ENCODE measurements around the gene RGS3.
A peak's percentile ranks its signal among the peaks of the same experiment; 100 is the strongest.

The RGS3 gene

GRCh38 chr9:113528811-113529210 is 65.3 kb downstream of the RGS3 start:
- Mint-ChIP-seq H3K36me3 (ENCODE audit: low read depth) (no peaks in the 10 kb centered on the region), H3K4me3 (no peak overlapping the region), H3K27ac (peak overlapping the region; percentile 57), H3K27me3 (peaks cover 9% of the 10 kb centered on the region), H3K4me1 (ENCODE audit: low read depth) (peaks cover 69% of the 10 kb centered on the region), H3K9me3 (no peaks in the 10 kb centered on the region)
- intact Hi-C loops (cut with micrococcal nuclease) = no loop called here

DNA sequence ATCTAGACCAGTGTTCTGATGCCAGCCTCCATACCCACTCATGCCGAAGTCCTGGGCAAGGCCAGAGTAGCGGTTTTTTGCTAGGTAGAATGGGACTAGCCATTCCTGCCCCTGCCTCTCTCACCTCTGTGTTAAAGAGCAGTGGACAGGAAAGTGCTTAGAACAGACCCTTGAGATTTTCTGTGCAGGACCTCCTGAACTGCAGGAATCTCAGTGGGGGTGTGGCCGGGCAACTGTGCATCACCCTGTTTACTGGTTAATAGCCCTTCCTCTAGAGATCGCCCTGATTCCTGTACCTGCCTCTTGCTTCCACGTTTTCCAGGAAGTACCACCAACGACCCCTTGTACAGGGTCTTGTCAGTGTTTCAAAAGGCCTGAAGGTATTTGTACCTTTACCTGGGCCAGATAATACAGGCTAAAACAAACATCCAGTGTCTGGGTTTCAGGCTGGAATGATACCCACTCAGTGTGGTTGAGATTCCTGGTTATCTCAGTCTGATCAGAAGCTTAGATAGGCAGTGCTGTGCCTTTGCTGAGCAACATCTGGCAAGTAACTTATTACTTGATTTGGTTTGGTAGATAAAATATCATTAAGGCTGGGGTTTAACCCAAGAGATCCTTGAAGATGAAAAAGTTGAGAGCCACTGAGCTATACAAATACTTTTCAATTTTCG is 65.9 kb downstream of the RGS3 start:
- H3K4me1 Mint-ChIP-seq (ENCODE audit: low read depth) = peaks cover 68% of the 10 kb centered on the region
- no peak overlapping the region for H3K4me3 Mint-ChIP-seq
- no peaks in the 10 kb centered on the region for H3K36me3 Mint-ChIP-seq (ENCODE audit: low read depth)
- peaks cover 9% of the 10 kb centered on the region for H3K27me3 Mint-ChIP-seq
- intact Hi-C loops (cut with micrococcal nuclease) = no loop called here
- peak overlapping the region; percentile 81 for H3K27ac Mint-ChIP-seq
- no peaks in the 10 kb centered on the region for H3K9me3 Mint-ChIP-seq

DNA sequence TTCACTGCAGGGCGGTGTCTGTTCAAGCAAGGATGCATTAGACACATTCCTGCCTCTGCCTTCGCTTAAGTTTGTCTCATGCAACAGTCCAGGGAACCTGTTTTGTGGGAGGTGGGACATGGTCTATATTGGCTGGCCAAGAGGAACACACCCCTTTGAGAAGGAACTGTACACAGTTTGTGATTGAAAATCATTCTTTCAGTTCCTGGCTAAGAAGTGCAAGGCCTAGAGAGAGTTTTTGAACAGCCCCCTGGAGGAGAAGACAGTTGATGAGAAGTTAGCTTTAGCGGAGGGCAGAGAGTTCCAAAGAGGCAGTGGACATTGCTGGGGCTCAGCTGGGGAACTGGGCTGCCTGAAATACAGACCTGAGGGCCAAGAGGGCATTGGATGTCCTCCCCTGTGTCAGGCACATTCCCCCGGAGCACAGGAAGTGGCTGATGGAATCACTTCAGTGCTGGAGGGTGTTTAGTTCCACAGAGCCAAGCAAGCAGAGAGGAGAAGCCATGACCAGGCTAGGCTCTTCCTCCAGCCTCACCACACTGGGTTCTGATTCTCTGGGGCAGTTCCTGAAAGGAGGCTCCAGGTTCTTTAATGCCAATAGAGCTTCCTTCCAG is 66.6 kb downstream of the RGS3 start:
- intact Hi-C loops (cut with micrococcal nuclease) = no loop called here
- Mint-ChIP-seq H3K4me3 (no peak overlapping the region), H3K27me3 (peaks cover 9% of the 10 kb centered on the region), H3K36me3 (ENCODE audit: low read depth) (no peaks in the 10 kb centered on the region), H3K27ac (peak overlapping the region; percentile 81), H3K4me1 (ENCODE audit: low read depth) (peaks cover 61% of the 10 kb centered on the region), H3K9me3 (no peaks in the 10 kb centered on the region)

GRCh38 chr9:113530942-113531341 is 67.4 kb downstream of the RGS3 start:
- Mint-ChIP-seq H3K27ac (peak overlapping the region; percentile 81), H3K36me3 (ENCODE audit: low read depth) (no peaks in the 10 kb centered on the region), H3K9me3 (no peaks in the 10 kb centered on the region), H3K4me1 (ENCODE audit: low read depth) (peaks cover 53% of the 10 kb centered on the region), H3K4me3 (no peak overlapping the region), H3K27me3 (peaks cover 9% of the 10 kb centered on the region)
- intact Hi-C loops (cut with micrococcal nuclease) = no loop called here

DNA sequence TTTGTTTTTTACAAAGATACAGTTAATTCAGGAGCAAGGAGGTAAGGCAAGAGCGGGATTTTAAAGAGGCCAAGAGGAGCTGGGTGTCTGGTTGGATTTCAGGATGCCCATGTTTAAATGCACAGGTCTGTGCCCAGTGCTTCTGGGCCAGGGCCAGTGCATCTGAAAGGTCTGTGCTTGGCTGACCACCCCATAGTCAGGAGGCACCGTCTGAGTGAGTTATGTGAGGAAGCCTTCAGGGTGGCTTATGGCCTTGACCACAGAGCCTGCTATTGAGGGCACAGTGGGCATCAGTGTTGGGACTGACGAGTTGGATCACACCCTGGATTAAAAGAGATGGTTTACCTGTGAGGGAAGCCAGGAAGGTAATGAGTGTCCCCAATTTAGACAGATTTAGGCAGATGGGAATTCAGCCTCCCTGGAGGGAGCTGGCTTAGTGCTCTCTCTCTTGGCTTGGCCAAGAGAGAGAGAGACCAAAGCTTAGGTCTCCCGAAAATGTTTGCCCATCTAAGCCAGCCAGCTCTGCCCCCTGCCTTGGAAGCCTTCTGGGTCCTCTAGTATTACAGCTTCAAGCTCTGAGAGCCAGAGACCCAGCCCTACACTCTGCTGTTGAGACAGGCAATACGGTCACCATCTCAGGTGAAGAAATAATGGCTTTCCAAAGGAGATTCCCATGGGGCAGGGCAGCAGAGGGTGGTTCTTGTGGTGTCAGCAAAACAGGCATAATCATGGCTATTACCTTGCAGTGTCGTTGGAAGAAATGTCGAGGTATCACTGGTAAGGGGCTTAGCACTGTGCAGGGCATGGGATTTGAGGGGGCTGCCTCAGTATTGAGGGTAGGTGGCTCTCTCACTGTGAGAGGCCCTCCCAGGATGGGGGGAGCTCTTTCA is 68.6 kb downstream of the RGS3 start:
- Mint-ChIP-seq H3K4me1 (ENCODE audit: low read depth) (peaks cover 49% of the 10 kb centered on the region), H3K27ac (peak overlapping the region; percentile 61), H3K36me3 (ENCODE audit: low read depth) (no peaks in the 10 kb centered on the region), H3K27me3 (peaks cover 6% of the 10 kb centered on the region), H3K9me3 (no peaks in the 10 kb centered on the region), H3K4me3 (no peak overlapping the region)
- intact Hi-C loops (cut with micrococcal nuclease) = no loop called here

- no peak overlapping the region for H3K27ac Mint-ChIP-seq
- H3K27me3 Mint-ChIP-seq = peaks cover 3% of the 10 kb centered on the region
- intact Hi-C loops (cut with micrococcal nuclease) = no loop called here
- H3K4me3 Mint-ChIP-seq = no peak overlapping the region
- no peaks in the 10 kb centered on the region for H3K9me3 Mint-ChIP-seq
- H3K4me1 Mint-ChIP-seq (ENCODE audit: low read depth) = peaks cover 46% of the 10 kb centered on the region
- H3K36me3 Mint-ChIP-seq (ENCODE audit: low read depth) = no peaks in the 10 kb centered on the region
These were observed 69.3 kb downstream of the RGS3 start for GRCh38 chr9:113532809-113533190.

- Mint-ChIP-seq H3K36me3 (ENCODE audit: low read depth) (no peaks in the 10 kb centered on the region), H3K27me3 (no peaks in the 10 kb centered on the region), H3K27ac (no peak overlapping the region), H3K9me3 (no peaks in the 10 kb centered on the region), H3K4me1 (ENCODE audit: low read depth) (peaks cover 39% of the 10 kb centered on the region), H3K4me3 (no peak overlapping the region)
- intact Hi-C loops (cut with micrococcal nuclease) = no loop called here
These were observed 70.1 kb downstream of the RGS3 start for GRCh38 chr9:113533335-113534225.

DNA sequence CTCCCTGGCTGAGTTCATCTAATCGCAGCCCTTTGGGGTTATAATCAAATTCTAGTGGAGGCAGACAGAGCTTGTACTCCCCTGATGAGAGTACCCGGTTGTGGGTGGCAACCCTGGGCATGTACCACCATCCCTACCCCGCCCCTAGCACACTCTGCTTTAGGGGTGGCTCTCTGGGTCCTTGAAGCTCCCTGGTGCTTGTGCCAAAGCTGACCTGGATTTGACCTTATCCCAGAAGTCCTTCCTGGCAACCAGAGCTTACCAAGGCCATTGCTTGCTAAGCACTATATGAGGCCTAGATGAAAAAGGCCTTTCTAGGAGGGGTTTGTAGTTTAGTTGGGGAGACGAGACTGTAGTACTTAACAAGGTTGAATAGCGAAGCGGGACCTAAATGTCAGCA is 72.2 kb downstream of the RGS3 start:
- no peak overlapping the region for H3K4me3 Mint-ChIP-seq
- no peaks in the 10 kb centered on the region for H3K36me3 Mint-ChIP-seq (ENCODE audit: low read depth)
- H3K27me3 Mint-ChIP-seq = no peaks in the 10 kb centered on the region
- H3K9me3 Mint-ChIP-seq = no peaks in the 10 kb centered on the region
- intact Hi-C loops (cut with micrococcal nuclease) = no loop called here
- peak overlapping the region; percentile 55 for H3K27ac Mint-ChIP-seq
- H3K4me1 Mint-ChIP-seq (ENCODE audit: low read depth) = peaks cover 38% of the 10 kb centered on the region

GRCh38 chr9:113536166-113536482 is 72.6 kb downstream of the RGS3 start:
- intact Hi-C loops (cut with micrococcal nuclease) = no loop called here
- Mint-ChIP-seq H3K9me3 (no peaks in the 10 kb centered on the region), H3K27me3 (no peaks in the 10 kb centered on the region), H3K4me3 (no peak overlapping the region), H3K4me1 (ENCODE audit: low read depth) (peaks cover 41% of the 10 kb centered on the region), H3K36me3 (ENCODE audit: low read depth) (no peaks in the 10 kb centered on the region), H3K27ac (peak overlapping the region; percentile 55)

- no peak overlapping the region for H3K4me3 Mint-ChIP-seq
- no peaks in the 10 kb centered on the region for H3K36me3 Mint-ChIP-seq (ENCODE audit: low read depth)
- peak overlapping the region; percentile 55 for H3K27ac Mint-ChIP-seq
- intact Hi-C loops (cut with micrococcal nuclease) = no loop called here
- H3K27me3 Mint-ChIP-seq = no peaks in the 10 kb centered on the region
- no peaks in the 10 kb centered on the region for H3K9me3 Mint-ChIP-seq
- peaks cover 44% of the 10 kb centered on the region for H3K4me1 Mint-ChIP-seq (ENCODE audit: low read depth)
These were observed 73.1 kb downstream of the RGS3 start for GRCh38 chr9:113536483-113537228.

- peaks cover 44% of the 10 kb centered on the region for H3K4me1 Mint-ChIP-seq (ENCODE audit: low read depth)
- no peaks in the 10 kb centered on the region for H3K27me3 Mint-ChIP-seq
- intact Hi-C loops (cut with micrococcal nuclease) = no loop called here
- H3K36me3 Mint-ChIP-seq (ENCODE audit: low read depth) = no peaks in the 10 kb centered on the region
- no peaks in the 10 kb centered on the region for H3K9me3 Mint-ChIP-seq
- no peak overlapping the region for H3K4me3 Mint-ChIP-seq
- no peak overlapping the region for H3K27ac Mint-ChIP-seq
These were observed 73.8 kb downstream of the RGS3 start for GRCh38 chr9:113537229-113537810.

GRCh38 chr9:113538131-113538530 is 74.6 kb downstream of the RGS3 start:
- no peaks in the 10 kb centered on the region for H3K36me3 Mint-ChIP-seq (ENCODE audit: low read depth)
- peaks cover 51% of the 10 kb centered on the region for H3K4me1 Mint-ChIP-seq (ENCODE audit: low read depth)
- no peaks in the 10 kb centered on the region for H3K9me3 Mint-ChIP-seq

More at GRCh38 chr9:113538131-113538530, 74.6 kb downstream of the RGS3 start:
- Mint-ChIP-seq H3K27me3 (no peaks in the 10 kb centered on the region), H3K4me3 (no peak overlapping the region), H3K27ac (no peak overlapping the region)
- intact Hi-C loops (cut with micrococcal nuclease) = no loop called here

Measured in dendritic cell treated with granulocyte-macrophage colony-stimulating factor and Interleukin-4, amounts not matched to agents 40 ng/mL and 50 ng/mL, for 4 days (primary cell).